ENCODE results near the gene L1TD1.

Gene L1TD1

GRCh38 chr1:62208970-62209369 is 14.3 kb downstream of the L1TD1 start:
- TF ChIP-seq CTCF (IDR thresholded peaks at IDR 0.05; ENCODE audit: low read depth, low read length) (no peak), EZH2phosphoT487 (IDR thresholded peaks at IDR 0.05; ENCODE audit: low read depth) (no peak)

GRCh38 chr1:62209931-62210595 is 15.4 kb downstream of the L1TD1 start:
- no peaks in the 10 kb centered on the region for H3K36me3 ChIP-seq (replicated peaks; ENCODE audit: low read depth, low read length)

More at GRCh38 chr1:62208970-62209369, 14.3 kb downstream of the L1TD1 start:
- no peak overlapping the region for H3K4me3 ChIP-seq (ENCODE audit: low read length)
- H3K4me2 ChIP-seq (ENCODE audit: low read length): no peak overlapping the region
- H3K27ac ChIP-seq (ENCODE audit: low read length): no peak overlapping the region
- no peak overlapping the region for H2AFZ ChIP-seq (ENCODE audit: low read depth, low read length)
- H3K27me3 ChIP-seq (ENCODE audit: low read depth, low read length): no peaks in the 10 kb centered on the region
- no peaks in the 10 kb centered on the region for H3K9me3 ChIP-seq (ENCODE audit: insufficient read depth, low read length)
- no peaks in the 10 kb centered on the region for H3K79me2 ChIP-seq (ENCODE audit: low read length)
- H3K4me1 ChIP-seq (ENCODE audit: low read length): no peaks in the 10 kb centered on the region
- H4K20me1 ChIP-seq (ENCODE audit: insufficient read depth, low read length): no peaks in the 10 kb centered on the region
- no peak overlapping the region for H3K9ac ChIP-seq (ENCODE audit: low read length)
- H3K36me3 ChIP-seq (replicated peaks; ENCODE audit: low read depth, low read length): no peaks in the 10 kb centered on the region

GRCh38 chr1:62210960-62211359 is 16.3 kb downstream of the L1TD1 start:
- TF ChIP-seq CTCF (IDR thresholded peaks at IDR 0.05; ENCODE audit: low read depth, low read length): no peak
- no peak for TF ChIP-seq EZH2phosphoT487 (IDR thresholded peaks at IDR 0.05; ENCODE audit: low read depth)
- no peaks in the 10 kb centered on the region for H3K36me3 ChIP-seq (replicated peaks; ENCODE audit: low read depth, low read length)
- no peaks in the 10 kb centered on the region for H3K27me3 ChIP-seq (ENCODE audit: low read depth, low read length)
- no peaks in the 10 kb centered on the region for H4K20me1 ChIP-seq (ENCODE audit: insufficient read depth, low read length)
- H3K79me2 ChIP-seq (ENCODE audit: low read length): no peaks in the 10 kb centered on the region
- no peak overlapping the region for H3K27ac ChIP-seq (ENCODE audit: low read length)
- no peak overlapping the region for H3K4me2 ChIP-seq (ENCODE audit: low read length)
- H3K9me3 ChIP-seq (ENCODE audit: insufficient read depth, low read length): no peaks in the 10 kb centered on the region
- H3K4me3 ChIP-seq (ENCODE audit: low read length): no peak overlapping the region
- no peaks in the 10 kb centered on the region for H3K4me1 ChIP-seq (ENCODE audit: low read length)
- H2AFZ ChIP-seq (ENCODE audit: low read depth, low read length): no peak overlapping the region
- H3K9ac ChIP-seq (ENCODE audit: low read length): no peak overlapping the region

More at GRCh38 chr1:62209931-62210595, 15.4 kb downstream of the L1TD1 start:
- no peak overlapping the region for H3K4me3 ChIP-seq (ENCODE audit: low read length)
- no peaks in the 10 kb centered on the region for H3K4me1 ChIP-seq (ENCODE audit: low read length)
- no peaks in the 10 kb centered on the region for H3K79me2 ChIP-seq (ENCODE audit: low read length)
- H3K27ac ChIP-seq (ENCODE audit: low read length): no peak overlapping the region
- TF ChIP-seq EZH2phosphoT487 (IDR thresholded peaks at IDR 0.05; ENCODE audit: low read depth): no peak
- TF ChIP-seq CTCF (IDR thresholded peaks at IDR 0.05; ENCODE audit: low read depth, low read length): no peak
- no peaks in the 10 kb centered on the region for H4K20me1 ChIP-seq (ENCODE audit: insufficient read depth, low read length)
- no peak overlapping the region for H3K4me2 ChIP-seq (ENCODE audit: low read length)
- H3K9me3 ChIP-seq (ENCODE audit: insufficient read depth, low read length): no peaks in the 10 kb centered on the region
- no peak overlapping the region for H2AFZ ChIP-seq (ENCODE audit: low read depth, low read length)
- no peak overlapping the region for H3K9ac ChIP-seq (ENCODE audit: low read length)
- no peaks in the 10 kb centered on the region for H3K27me3 ChIP-seq (ENCODE audit: low read depth, low read length)

- Histone ChIP-seq H2AFZ (ENCODE audit: low read depth, low read length) (no peak overlapping the region), H3K79me2 (ENCODE audit: low read length) (no peaks in the 10 kb centered on the region), H3K4me3 (ENCODE audit: low read length) (no peak overlapping the region), H3K27me3 (ENCODE audit: low read depth, low read length) (no peaks in the 10 kb centered on the region), H3K9me3 (ENCODE audit: insufficient read depth, low read length) (no peaks in the 10 kb centered on the region), H3K27ac (ENCODE audit: low read length) (no peak overlapping the region), H4K20me1 (ENCODE audit: insufficient read depth, low read length) (no peaks in the 10 kb centered on the region), H3K36me3 (replicated peaks; ENCODE audit: low read depth, low read length) (no peaks in the 10 kb centered on the region), H3K9ac (ENCODE audit: low read length) (no peak overlapping the region), H3K4me1 (ENCODE audit: low read length) (no peaks in the 10 kb centered on the region), H3K4me2 (ENCODE audit: low read length) (no peak overlapping the region)
- TF ChIP-seq CTCF (IDR thresholded peaks at IDR 0.05; ENCODE audit: low read depth, low read length) (no peak), EZH2phosphoT487 (IDR thresholded peaks at IDR 0.05; ENCODE audit: low read depth) (no peak)
Observed at GRCh38 chr1:62212411-62212810, 17.8 kb downstream of the L1TD1 start.
